Stimulated activated CD4-positive, alpha-beta T cell treated with anti-CD3 and anti-CD28 coated beads, Interleukin-2, amount 100 ng/mL, for 48 hours (primary cell): ENCODE results near the gene CYB5R3.
"Not testable (repeated sequence)": the region's sequence is repeated elsewhere in the genome, so short reads cannot be mapped to it uniquely, and the experiment has no call there.

Experiments
- DNase-seq, 2 donors: peaks; one replicate each; pipeline ENCODE4 v3.0.0-alpha.2; 2020

The CYB5R3 gene

DNA sequence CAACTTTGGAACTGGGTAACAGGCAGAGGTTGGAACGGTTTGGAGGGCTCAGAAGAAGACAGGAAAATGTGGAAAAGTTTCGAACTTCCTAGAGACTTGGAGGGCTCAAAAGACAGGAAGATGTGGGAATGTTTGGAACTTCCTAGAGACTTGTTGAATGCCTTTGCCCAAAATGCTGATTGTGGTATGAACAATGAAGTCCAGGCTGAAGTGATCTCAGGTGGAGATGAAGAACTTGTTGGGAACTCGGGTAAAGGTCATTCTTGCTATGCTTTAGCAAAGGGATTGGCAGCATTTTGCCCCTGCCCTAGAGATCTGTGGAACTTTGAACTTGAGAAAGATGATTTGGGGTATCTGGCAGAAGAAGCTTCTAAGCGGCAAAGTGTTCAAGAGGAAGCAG lies 28.7 kb upstream of the CYB5R3 start:
- not testable (repeated sequence) for DNase-seq

DNA sequence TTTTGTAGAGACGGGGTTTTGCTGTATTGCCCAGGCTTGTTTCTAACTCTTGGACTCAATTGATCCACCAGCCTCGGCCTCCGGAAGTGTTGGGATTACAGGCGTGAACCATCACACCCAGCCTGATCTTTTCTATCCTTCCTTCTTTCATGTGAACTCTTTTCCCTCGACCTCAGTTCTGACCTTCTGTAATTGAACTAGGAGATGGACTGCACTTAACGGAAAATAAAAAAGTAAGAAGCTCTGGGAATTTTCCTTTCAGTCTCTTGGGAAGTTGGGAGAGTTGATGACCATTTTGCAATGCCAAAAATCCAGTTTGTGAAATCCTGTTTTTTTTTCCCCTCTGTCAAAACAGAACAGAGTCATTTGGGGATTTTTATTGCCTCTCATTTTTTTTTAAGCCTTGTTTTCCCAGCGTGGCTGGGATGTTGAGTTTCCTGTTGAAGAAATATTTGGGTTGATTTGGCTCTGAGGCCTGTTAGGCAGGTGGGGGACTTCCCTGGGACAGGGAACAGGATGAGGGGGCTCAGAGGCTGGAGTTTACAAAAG lies 26.9 kb upstream of the CYB5R3 start:
- DNase-seq: no peak

DNA sequence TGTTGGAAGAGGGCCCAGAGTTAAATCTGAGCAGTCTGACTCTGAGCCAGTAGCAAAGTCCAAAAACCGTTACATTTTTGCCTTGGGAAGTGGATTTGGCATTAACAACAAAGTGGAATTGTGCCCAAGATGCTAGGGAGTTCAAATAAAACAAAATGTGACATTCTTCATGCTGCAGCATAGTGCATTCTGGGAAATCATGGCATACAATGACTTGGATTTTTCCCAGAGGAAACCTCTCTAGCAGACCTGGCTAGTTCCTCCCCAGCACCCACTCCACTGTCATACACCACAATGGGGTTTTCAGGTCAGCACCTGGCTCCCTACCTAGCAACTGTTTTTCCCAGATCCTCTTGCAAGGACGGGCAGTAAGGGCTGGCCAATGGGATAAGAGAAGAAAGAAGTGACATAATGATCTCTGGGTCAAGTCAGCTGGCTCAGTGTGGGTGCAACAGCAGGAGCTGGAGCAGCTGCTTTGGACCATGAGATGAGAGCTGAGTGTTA lies 24.8 kb upstream of the CYB5R3 start:
- DNase-seq: no peak

DNA sequence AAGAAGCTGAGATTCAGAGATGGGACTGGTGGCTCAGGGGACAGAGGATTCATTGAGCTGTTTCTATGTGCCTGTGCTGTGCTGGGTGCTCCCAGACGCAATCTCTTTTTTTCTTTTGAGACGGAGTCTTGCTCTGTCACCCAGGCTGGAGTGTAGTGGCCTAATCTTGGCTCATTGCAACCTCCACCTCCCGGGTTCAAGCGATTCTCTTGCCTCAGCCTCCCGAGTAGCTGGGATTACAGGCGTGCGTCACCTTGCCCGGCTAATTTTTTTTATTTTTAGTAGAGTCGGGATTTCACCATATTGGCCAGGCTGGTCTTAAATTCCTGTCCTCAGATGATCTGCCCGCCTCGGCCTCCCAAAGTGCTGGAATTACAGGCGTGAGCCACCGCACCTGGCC lies 23.9 kb upstream of the CYB5R3 start:
- DNase-seq: not testable (repeated sequence)

DNA sequence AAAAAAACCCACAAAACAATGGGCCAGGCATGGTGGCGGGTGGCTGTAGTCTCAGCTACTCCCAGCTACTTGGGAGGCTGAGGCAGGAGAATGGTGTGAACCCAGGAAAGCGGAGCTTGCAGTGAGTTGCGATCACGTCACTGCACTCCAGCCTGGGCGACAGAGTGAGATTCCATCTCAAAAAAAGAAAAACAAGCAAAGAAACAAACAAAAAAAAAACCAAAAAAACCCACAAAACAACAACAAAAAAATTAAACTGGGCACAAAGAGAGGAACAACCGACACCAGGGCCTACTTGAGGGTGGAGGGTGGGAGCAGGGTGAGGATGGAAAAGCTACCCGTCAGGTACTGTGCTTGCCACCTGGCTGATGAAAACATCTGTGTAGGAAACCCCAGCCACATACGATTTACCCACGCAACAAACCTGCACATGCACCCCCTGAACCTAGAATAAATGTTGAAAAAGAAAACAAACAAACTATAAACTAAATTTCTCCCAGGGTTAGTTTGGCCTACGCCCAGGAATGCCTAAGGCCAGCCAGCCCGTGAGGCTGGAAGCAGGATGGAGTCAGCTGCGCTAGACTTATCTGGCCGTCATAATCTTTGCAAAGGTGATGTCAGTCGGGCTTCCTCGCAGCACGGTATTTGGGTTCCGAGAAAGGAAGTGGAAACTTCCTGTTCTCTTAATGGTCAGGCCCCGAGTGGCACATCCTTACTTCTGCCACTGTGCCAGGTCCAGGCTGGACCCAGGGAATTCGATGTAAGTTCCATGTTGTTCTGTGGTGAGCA lies 21.9 kb upstream of the CYB5R3 start:
- DNase-seq: no peak

DNA sequence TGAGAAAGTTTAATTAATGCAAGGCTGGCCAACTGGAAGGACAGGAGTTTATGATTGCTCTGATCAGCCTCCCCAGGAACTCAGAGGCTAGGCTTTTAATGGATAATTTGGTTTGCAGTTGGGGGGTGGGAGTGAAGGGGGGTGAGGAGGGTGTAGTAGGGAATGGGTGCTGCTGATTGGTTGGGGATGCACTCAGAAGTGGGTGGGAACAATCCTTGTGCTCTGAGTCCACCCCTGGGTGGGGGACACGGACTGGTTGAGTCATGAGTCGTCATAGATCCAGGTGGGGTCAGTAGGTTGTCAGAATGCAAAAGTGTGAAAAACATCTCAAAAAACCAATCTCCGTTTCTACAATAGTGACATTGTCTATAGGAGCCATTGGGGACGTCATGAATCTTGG lies 20.9 kb upstream of the CYB5R3 start:
- DNase-seq: no peak

DNA sequence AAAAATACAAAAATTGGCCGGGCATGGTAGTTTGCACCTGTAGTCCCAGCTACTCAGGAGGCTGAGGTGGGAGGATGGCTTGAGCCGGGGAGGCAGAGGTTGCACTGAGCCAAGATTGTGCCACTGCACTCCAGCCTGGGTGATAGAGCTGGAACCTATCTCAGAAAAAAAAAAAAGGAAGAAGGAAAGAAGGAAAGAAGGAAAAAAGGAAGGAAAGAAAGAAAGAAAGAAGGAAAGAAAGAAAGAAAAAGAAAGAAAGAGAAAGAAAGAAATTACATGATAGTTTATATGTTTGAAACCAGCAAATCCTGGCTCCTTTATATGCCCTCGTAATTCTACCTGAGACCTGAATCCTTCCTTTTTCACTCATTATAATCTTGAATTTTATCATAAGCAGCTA lies 17.2 kb upstream of the CYB5R3 start:
- not testable (repeated sequence) for DNase-seq

DNA sequence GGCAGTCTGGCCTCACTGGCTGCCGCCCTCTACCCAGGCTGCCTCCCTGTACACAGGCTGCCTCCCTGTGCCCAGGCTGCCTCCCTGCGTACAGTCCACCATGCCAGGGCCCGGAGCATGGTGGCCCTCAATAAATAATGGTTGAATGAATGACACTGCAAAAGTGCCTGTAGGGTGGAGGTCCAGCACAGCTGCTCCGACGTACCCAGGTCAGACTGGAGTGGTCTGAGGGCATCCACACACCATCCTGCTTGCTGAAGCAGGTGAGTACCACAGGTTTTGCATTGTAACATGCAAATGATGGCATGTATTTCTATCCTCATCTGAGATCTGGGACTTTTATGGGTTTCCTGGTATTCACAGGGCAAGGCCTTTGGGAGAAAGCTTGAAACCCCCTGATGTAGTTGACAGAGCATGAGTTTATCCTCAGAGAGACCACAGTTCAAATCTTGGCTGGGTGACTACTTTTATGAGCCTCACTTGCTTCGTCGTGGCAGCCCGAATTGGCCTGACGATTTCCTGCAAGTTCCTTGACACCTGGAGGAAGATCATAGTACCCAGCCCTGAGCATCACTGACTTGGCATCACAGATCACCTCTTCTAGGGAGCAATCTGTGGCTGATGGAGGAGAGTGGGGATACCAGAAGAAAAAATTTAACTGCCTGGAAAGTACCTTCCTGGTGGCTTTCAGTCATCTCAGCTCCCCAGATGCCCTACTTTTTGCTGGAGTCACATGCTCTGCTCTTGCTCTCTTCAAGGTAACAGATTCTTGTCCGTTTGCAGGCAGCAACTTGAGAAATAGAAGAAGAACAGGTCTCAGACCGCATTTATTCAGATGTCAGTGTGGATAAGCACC lies 16.0 kb upstream of the CYB5R3 start:
- DNase-seq: no peak

DNA sequence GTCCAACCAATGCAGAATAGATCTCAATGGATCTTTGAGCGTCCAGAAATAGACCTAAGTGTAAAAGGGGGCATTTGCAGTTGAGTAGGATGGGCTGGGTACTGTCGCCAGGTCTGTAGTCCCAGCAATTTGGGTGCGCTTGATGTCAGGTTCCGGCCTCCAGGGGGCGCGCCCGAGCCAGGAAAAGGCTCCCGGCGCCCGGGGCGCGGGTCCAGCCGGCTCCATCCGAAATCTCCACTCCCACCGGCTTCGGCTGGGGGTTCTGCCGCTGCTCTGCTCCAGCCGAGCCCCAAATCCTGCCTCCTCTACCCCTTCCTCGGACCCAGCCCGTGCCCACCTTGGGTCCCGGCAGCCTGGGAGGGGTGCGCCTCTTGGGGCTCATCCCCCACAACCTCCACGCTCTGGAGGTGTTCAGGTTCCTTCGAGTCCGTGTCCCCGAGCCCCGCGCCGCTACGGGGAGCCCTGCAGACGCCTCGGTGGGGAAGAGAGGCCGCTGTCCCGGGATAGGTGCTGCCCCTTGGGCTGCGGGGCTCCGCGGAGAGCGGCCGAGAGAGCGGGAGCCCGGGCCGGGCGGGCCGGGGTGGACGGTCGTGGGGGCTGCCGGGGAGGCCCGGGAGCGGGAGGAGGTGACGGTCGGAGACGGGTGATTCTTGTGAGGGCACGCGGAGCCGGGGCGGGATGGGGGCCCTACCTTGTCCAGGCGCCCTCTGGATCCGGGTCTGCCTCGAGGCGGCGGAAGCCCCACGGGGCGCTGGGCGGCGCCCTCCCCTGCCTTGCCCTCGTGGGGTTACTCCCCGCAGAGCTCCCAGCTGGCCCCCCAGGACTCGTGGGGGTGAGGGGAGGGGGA lies 13.0 kb upstream of the CYB5R3 start:
- peak; percentile 83 to 89 for DNase-seq

DNA sequence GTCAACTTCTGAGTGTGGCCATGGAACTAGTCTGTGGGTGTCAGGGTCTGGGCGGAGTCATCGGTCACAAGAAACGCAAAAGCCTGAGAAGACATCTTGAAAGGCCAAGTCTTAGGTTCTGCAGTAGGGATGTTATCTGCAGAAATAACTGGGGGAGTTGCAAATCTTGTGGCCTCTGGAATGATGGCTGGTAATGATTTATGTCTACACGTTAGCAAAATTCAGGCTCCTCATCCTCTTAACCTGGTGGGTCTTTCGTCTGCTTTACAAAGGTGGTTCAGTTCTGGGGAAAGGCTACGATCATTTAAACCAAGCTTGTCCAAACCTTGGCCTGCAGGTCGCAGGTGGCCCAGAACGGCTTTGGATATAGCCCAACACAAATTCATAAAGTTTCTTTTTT lies 7.4 kb upstream of the CYB5R3 start:
- DNase-seq: no peak

DNA sequence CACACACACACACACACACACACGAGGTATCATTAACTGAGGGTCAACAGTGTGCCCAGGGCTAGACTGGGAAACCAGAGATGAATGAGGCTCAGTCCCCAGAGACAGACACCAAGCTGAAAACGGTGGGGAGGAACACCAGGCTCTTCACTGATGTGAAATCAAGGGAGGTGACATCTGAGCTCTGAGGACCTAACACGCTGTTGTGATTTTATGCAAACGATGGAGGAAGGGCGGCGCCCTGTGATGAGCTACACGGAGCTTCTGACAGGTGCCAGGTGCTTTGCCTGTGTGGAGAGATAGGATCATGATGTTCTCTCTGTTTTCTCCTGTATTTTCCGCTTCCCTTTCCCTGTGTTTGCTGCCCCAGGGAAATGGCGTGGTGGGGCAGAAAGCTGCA lies 6.5 kb upstream of the CYB5R3 start:
- DNase-seq: no peak

DNA sequence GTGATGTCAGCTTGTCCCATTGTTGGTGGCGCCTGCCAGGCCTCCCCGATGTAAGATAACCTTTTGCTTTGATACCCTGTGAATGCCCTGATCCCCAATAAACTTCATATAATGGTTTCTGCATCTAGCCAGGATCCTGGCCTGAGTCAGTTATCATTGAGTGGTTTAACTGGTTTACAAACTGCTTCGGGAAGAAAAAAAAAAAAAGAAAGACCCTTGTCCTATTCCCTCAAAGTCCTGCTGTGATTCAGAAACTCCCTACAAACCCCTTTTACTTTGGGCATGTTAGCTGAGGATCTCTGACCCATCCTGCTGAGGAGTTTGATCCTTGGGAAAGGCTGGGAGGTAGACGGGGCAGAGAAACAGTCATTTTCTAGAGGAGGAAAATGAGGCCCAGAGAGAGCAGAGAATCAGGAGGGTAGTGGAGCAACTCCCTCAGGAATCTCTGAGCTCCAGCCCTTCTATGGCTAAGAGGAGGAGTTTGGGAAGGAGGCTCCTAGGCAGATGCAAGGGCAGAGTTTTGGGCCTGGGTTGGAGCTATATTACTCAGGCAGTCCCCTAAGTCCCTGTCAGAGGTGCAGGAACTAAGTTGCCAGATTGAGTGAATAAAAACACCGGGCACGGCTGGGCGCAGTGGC lies 5.4 kb upstream of the CYB5R3 start:
- no peak for DNase-seq

DNA sequence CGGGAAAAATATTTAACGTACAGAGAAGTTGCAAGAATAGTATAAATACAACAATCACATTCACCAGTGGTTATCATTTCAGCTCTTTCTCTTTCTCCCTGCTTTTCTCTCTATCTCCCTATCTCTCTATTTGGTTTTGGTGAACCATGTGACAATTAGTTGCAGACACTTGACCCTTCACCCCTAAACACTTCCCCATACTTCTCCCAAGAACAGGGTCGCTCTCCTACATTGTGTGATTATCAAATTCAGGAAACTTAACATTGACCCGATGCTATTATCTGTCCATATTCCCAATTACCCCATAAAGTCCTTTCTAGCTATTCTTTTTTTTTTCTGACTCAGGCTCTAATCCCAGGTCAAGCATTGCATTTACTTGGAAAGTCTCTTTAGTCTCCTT lies 4.8 kb upstream of the CYB5R3 start:
- no peak for DNase-seq

DNA sequence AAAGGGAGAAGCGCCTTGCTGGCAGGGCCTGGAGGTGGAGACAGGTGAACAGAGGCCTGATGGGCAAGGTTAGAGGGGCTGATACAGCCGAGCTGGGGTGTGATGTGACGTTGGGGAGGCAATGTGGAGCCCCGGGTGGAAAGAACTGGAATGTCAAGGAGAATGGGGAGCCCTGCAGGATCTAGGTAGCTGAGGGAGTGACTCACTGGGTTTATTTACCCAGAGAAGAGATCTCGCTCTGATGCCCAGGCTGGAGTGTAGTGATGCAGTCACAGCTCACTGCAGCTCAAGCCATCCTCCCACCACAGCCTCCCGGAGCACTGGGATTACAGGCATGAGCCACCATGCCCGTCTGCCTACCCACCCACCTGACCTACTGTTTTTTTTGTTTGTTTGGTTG lies 1.9 kb upstream of the CYB5R3 start:
- DNase-seq: no peak

DNA sequence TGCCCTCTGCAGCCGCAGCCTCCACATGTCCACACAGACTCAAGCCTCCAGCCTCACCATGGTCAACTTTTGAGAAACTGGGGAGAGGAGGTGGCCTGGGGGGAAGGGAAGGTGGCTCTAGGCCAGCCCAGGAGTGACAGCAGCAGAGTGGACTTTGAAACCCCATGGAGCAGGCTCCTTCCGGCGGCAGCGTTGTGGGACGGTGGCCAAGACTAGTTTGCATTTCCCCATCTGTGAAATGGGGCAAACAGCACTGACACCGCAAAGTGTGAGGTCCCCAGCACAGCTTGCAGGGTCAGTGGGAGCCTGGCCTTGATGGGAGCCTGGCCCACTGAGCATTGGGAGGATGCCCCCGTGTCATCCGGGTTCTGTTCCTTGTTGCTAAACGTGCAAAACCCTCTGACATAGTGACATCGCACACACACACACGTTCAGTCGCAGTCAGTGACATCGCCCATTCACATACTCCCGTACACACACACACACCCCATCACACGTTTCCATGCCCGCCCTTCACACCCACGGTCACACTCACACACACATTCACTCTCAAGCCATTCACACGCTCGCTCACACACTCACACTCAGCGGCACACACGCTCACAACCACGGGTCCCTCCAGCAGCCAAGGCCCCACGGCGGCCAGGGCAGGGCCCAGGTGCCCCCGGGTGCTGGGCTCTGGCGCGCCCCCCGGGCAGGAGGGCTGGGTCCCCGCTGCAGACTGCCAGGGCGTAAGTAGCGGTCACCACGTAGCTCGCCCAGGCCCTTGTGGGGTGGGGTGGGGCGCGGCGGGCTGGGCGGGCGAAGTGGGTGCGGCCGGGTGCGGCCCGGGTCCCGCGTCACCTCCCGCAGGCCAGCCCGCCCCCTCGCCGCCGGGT lies 585 bp downstream of the CYB5R3 start:
- peak; percentile 21 to 23 for DNase-seq

DNA sequence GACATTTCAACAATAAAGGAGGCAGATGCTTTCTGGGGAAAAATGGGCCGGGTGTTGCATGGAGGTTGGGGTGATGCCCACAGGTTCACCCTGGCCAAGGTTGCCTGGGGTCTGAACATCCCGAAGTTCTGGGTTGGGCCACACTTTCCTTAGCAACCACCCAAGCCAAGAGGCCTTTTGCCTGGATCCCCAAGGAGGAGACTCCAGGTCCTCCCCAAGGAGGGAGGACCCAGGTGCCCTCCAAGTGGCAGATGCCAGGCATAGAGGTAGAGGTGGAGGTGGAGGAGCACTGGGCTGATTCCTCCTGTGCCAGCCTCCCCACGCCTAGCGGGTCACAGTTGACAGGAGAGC lies 1.2 kb downstream of the CYB5R3 start:
- no peak for DNase-seq

DNA sequence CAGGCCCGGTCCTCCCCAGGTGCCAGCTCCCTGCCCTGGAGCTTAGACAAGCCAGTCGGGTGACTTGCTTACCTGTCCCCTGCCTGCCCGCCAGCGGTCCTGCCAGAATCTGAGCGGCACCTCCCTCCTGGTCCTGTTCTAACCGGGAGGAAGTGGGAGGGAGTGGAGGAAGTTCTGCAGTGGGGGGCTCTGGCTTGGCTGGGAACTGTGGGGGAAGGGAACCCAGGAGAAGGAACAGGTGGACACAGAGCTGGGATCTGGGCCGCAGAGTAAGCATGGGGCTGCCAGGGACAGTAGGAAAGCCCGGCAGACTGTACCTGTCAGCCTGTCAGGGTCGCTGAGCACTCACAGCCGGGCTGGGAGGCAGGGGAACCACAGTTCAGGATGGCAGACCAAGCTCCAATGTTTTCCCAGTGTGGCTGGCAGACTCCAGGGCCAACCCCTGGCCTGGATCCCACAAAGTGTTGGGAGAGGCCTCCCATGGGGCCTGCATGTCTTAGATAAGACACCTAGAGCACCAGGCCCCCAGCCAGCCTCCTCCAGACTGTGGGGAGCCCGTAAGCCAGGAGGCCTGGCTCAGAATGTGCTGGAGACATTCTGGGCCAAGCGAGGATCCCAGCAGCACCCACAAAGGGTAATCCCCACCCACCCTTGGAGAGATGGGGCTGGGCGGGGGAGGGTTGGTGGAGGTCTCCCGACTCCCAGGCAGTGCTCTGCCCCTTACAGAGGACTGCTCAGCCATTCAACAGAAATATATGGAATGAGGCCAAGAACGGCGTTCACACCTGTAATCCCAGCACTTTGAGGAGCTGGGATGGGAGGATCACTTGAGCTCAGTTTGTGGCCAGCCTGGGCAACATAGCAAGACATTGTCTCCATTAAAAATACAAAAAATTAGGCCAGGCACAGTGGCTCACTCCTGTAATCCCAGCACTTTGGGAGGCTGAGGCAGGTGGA lies 2.3 kb downstream of the CYB5R3 start:
- no peak for DNase-seq

DNA sequence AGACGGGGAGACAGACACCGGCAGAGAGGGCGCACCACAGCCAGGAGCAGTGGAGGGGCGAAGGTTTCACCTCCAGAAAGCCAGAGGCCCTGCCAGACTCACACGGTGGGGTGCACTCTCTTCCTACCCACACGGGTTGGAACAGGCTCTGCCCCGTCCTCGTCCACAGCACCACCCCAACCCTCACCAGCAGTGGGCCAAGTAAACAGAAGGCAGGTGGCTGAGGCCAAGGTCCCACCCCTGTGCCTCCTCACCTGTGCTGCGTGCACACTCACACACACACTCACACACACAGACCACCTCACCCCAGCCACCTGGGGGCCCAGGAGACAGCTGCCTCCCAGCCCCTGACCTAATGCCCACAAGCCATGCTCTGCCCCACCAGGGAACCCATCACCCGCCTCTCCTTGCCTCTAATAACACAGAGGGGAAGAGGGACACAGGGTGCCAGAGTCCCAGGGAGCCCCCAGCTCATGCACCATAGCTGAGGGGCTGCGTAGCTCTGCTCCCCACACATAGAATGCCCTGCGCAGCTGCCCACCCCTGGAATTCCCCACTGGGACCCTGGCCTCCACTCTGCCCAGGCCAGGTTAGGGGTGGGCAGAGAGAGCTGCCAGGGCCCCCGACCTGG lies 3.1 kb downstream of the CYB5R3 start:
- no peak for DNase-seq

DNA sequence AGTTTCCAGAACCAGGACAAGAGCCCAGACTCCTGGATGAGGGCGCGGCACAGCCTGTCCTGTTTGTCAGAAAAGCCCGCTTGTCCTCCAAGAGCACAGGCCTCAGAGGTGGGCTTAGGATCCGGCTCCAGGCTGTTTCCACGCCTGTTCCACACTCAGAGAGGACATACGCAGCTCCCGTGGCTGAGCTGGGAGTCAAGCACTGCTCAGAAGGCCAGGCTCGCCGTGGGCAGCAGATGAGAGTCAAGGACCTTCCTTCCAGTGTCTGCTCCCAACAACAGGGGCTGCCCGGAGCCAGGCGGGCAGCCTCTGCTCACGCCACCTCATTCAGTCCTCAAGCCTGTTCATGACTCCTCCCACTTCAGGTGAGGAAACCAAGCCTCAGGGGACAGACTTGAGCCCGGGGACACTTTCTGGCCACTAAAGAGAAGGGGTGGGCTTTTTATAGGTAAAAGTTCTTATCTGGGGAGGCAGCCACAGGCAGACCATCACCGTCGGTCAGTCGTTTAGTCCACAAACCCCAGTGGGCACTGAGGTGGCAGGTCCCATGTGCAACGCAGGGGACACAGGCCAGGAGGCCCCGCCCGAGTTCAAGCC lies 3.8 kb downstream of the CYB5R3 start:
- DNase-seq: no peak
